Right lobe of liver (tissue), 6 donors: ENCODE measurements around the gene RPS6KA2. TPM values are rescaled to one million over a fixed set of nuclear protein-coding genes. Genes with fewer than 3 reads are reported as not detected.

Source experiments
- ATAC-seq, 4 donors: fragments of 200-7000 bp; cut with Tn5 transposase; one replicate each; pipeline ENCODE4 v1.9.1; 2020; ENCODE audit warnings: mild to moderate bottlenecking in 4 of 4, moderate library complexity in 4 of 4
- DNase-seq, 3 donors: peaks; one replicate each; pipeline ENCODE4 v3.0.0-alpha.2; 2020
- H3K27ac ChIP-seq, 3 donors: fragments of 200-600 bp; one replicate each; pipeline ENCODE4 v1.8.0; 2022
- H3K27me3 ChIP-seq, 2 donors: fragments of 200-600 bp; one replicate each; pipeline ENCODE4 v1.8.0; 2022
- H3K36me3 ChIP-seq, 4 donors: fragments of 200-600 bp; sonication (generic) in 1 of 4; one replicate each; pipeline versions ENCODE4 v1.5.1 to v1.8.0; 2017 to 2022; ENCODE audit warnings: control low read depth in 1 of 4
- H3K4me1 ChIP-seq, 4 donors: fragments of 200-600 bp; sonication (generic) in 1 of 4; one replicate each; pipeline versions ENCODE4 v1.5.1 to v1.8.0; 2017 to 2022; ENCODE audit warnings: control low read depth in 1 of 4
- H3K4me3 ChIP-seq, 3 donors: fragments of 200-600 bp; one replicate each; pipeline ENCODE4 v1.8.0; 2022
- H3K9me3 ChIP-seq, 4 donors: fragments of 200-600 bp; sonication (generic) in 1 of 4; one replicate each; pipeline versions ENCODE4 v1.5.1 to v1.8.0; 2017 to 2022; ENCODE audit warnings: control low read depth in 1 of 4
- CTCF ChIP-seq, 4 donors: fragments of 200-600 bp in 3 of 4; fragments of 450-650 bp in 1 of 4; IDR thresholded peaks; one replicate each; pipeline versions ENCODE4 v1.5.1 to v1.8.0; 2016 to 2022; ENCODE audit warnings: antibody characterized with exemption in 4 of 4, mild to moderate bottlenecking in 2 of 4
- POLR2A ChIP-seq: fragments of 450-650 bp; IDR thresholded peaks from one replicate; pipeline ENCODE4 v1.6.1; 2017; ENCODE audit warnings: antibody characterized with exemption, mild to moderate bottlenecking
- WGBS: methylation state at CpG from one replicate; pipeline ENCODE4 v1.1.6; 2018; ENCODE audit warnings: low coverage, low lambda C conversion rate; ENCODE audit not compliant: insufficient coverage; ENCODE audit errors: missing lambda C conversion rate; 5-methylcytosine and 5-hydroxymethylcytosine counted together
- intact Hi-C, 2 donors: fragments of 100-400 bp; cut with DNase I; formaldehyde crosslinking; loops; one replicate each; pipeline versions ENCODE4 v1.11.2 to v1.14.1; 2022
- total RNA-seq, 6 experiments: library from RNA; depleted of rRNA in 2 of 6; stranded (reverse); fragments of >200 nt in 2 of 6; fragmentation: NEBNext Ultra II Directional in 3 of 6; extraction: Animal tissue kit (Norgen Biotek cat#: 25700) in 3 of 6; gene quantifications; one replicate each; pipeline versions ENCODE4 v1.1.0 to v1.2.4, GENCODE V29; 2016 to 2023
- donor health status: DM: no; HTN: yes; CAD: no.
- donor health status: DM: no; HTN: no; CAD: no.
- donor health status: DM: no; HTN: no; CAD: no.
- donor health status: DM: no; HTN: yes; CAD: no.
- donor health status: DM: no; HTN: yes; CAD: no.

Gene RPS6KA2
- total RNA-seq, 6 experiments from 2014 or later, result 6.4 to 18.1 (median 11.1) TPM

GRCh38 chr6:166472636-166473035 lies 154.4 kb downstream of the RPS6KA2 start:
- no peak for TF ChIP-seq CTCF (IDR thresholded peaks at IDR 0.05)
- Histone ChIP-seq H3K4me1 (no peaks in the 10 kb centered on the region), H3K4me3 (no peak overlapping the region), H3K36me3 (no peaks in the 10 kb centered on the region), H3K27me3 (no peaks in the 10 kb centered on the region), H3K27ac (no peak overlapping the region), H3K9me3 (no peaks in the 10 kb centered on the region)
- DNase-seq, result peak in 1 of 3 donors; percentile 6
- intact Hi-C loops, result no loop called here
- ATAC-seq, result no peak
- 87% methylated on average over 10 of the region's 12 CpGs for WGBS

GRCh38 chr6:166471797-166472260 lies 155.2 kb downstream of the RPS6KA2 start:
- Histone ChIP-seq H3K36me3 (no peaks in the 10 kb centered on the region), H3K27ac (no peak overlapping the region), H3K27me3 (no peaks in the 10 kb centered on the region), H3K4me3 (no peak overlapping the region), H3K4me1 (no peaks in the 10 kb centered on the region), H3K9me3 (no peaks in the 10 kb centered on the region)
- intact Hi-C loops, result no loop called here
- ATAC-seq, result no peak
- no peak for DNase-seq
- WGBS, result 79% methylated on average over 7 of the region's 10 CpGs
- no peak for TF ChIP-seq CTCF (IDR thresholded peaks at IDR 0.05)
- TF ChIP-seq POLR2A, result no peak

DNA sequence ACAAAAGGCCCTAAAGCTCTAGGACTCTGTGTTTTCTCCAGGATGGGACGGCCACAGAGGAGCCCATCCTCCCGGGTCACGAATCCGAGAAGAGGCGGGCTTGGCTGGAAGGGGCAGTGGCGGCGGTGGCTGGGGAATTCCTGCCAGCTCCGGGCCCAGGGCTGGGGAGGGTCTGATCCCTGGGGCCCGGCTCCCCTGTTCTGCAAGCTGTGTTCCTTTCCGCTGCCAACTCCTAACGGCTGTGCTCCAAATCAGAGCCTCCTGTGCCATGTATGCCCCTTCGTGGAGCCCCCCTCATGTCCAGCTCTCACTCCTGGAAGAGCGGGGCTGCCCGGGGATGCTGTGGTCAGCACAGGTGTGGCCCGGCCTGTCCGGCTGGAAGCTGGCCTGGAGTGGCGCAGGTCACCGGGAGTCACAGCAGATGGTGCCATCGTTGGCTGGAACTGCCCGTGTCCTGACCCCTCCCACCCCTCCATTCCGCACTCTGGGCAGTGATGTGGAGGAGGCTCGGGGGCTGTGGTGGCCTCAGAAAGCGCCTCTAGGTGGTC lies 156.1 kb downstream of the RPS6KA2 start:
- no peak for DNase-seq
- H3K4me1 ChIP-seq, result no peaks in the 10 kb centered on the region
- no peaks in the 10 kb centered on the region for H3K36me3 ChIP-seq
- no peak for ATAC-seq
- no peaks in the 10 kb centered on the region for H3K27me3 ChIP-seq
- intact Hi-C loops, result no loop called here
- no peaks in the 10 kb centered on the region for H3K9me3 ChIP-seq
- no peak overlapping the region for H3K4me3 ChIP-seq
- no peak for TF ChIP-seq POLR2A
- no peak for TF ChIP-seq CTCF (IDR thresholded peaks at IDR 0.05)
- WGBS, result 92% methylated on average over 2 of the region's 23 CpGs
- H3K27ac ChIP-seq, result no peak overlapping the region

GRCh38 chr6:166470029-166470862 lies 156.8 kb downstream of the RPS6KA2 start:
- no peak overlapping the region for H3K27ac ChIP-seq
- intact Hi-C loops, result no loop called here

More at GRCh38 chr6:166470029-166470862, 156.8 kb downstream of the RPS6KA2 start:
- Histone ChIP-seq H3K4me3 (no peak overlapping the region), H3K36me3 (no peaks in the 10 kb centered on the region), H3K4me1 (no peaks in the 10 kb centered on the region), H3K9me3 (no peaks in the 10 kb centered on the region), H3K27me3 (no peaks in the 10 kb centered on the region)
- TF ChIP-seq POLR2A, result no peak
- no peak for TF ChIP-seq CTCF (IDR thresholded peaks at IDR 0.05)
- DNase-seq, result no peak
- no peak for ATAC-seq
- 92% methylated on average over 4 of the region's 20 CpGs for WGBS
